ENCODE measurements around the gene MAML2. TPM values are rescaled to one million over a fixed set of nuclear protein-coding genes. Genes with fewer than 3 reads are reported as not detected.

Gene MAML2
- total RNA-seq, 1 experiment from 2014 or later: 2.7 TPM

DNA sequence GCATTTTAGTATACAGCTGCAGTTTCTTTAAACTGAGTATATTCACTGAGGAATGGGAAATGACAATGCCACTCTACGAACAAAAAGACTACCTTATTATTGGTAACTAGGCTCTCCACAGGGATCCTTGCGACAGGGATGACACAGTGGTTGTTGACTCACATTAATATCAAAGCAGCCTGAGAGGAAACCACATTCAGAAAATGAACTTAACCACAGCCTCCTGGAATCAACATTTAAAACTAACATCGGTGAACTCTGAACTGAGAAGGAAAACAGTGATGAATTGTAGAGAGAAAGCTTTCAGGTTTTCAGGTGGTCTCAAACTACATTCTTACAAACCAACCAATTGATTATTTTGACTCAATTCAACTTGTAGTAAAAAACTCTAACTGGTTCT is 328.8 kb downstream of the MAML2 start:
- Histone ChIP-seq H3K79me1 (ENCODE audit: insufficient read depth, low read depth, low read length, poor library complexity, severe bottlenecking) (no peaks in the 10 kb centered on the region), H3T11ph (ENCODE audit: low read length) (no peak overlapping the region), H4K20me1 (ENCODE audit: control insufficient read depth, insufficient read depth, insufficient read length) (no peaks in the 10 kb centered on the region), H2AFZ (ENCODE audit: low read length) (no peak overlapping the region), H2BK5ac (ENCODE audit: insufficient read length, low read length) (no peak overlapping the region), H3K4me1 (ENCODE audit: insufficient read depth, low read length) (peaks cover 17% of the 10 kb centered on the region; the same call in 1 of the 2 replicates), H4K5ac (ENCODE audit: insufficient read length, low read depth, low read length) (no peak overlapping the region), H3K79me2 (ENCODE audit: insufficient read depth, low read length) (no peaks in the 10 kb centered on the region), H3K9ac (ENCODE audit: extremely low read depth, insufficient read length, low read length) (no peak overlapping the region), H2BK15ac (ENCODE audit: low read depth, low read length) (no peak overlapping the region), H3K4me2 (ENCODE audit: insufficient read depth, insufficient read length, low read length) (no peak overlapping the region), H4K91ac (ENCODE audit: insufficient read length, low read depth, low read length) (no peak overlapping the region), H3K23ac (ENCODE audit: insufficient read length, low read depth, low read length) (no peak overlapping the region), H2BK12ac (ENCODE audit: insufficient read length, low read depth, low read length) (no peak overlapping the region), H4K8ac (replicated peaks; ENCODE audit: insufficient read length, low read depth, low read length) (no peak overlapping the region), H3K18ac (ENCODE audit: insufficient read length, low read depth, low read length) (no peak overlapping the region), H3K23me2 (ENCODE audit: insufficient read length, low read depth, low read length, poor library complexity, severe bottlenecking) (no peaks in the 10 kb centered on the region), H3K27me3 (ENCODE audit: insufficient read depth, low read length) (no peaks in the 10 kb centered on the region), H3K14ac (ENCODE audit: insufficient read depth, low read length) (no peak overlapping the region), H3K27ac (ENCODE audit: insufficient read length, low read depth, low read length) (no peak overlapping the region), H3K9me3 (ENCODE audit: control insufficient read depth, low read depth, low read length) (no peaks in the 10 kb centered on the region), H2BK120ac (ENCODE audit: low read depth, low read length, poor library complexity, severe bottlenecking) (no peak overlapping the region), H2AK5ac (ENCODE audit: insufficient read length, low read length) (no peak overlapping the region), H3K4ac (ENCODE audit: low read depth, low read length) (no peak overlapping the region), H2BK20ac (ENCODE audit: low read depth, low read length, poor library complexity, severe bottlenecking) (no peak overlapping the region), H3K56ac (ENCODE audit: insufficient read length, low read depth, low read length) (no peak overlapping the region)
- no CpG with 5 or more reads among the region's 3 CpGs for WGBS (ENCODE audit: extremely low coverage, insufficient read length, low lambda C conversion rate)
- Mint-ChIP-seq H3K27me3 (ENCODE audit: low read depth) (peaks cover 2% of the 10 kb centered on the region; the same call in 1 of the 2 replicates), H3K4me1 (peaks cover 28 to 34% of the 10 kb centered on the region in 2 experiments), H3K4me3 (no peak overlapping the region), H3K27ac (peak overlapping the region in 1 of 3 experiments; percentile 11; a peak in 1 of 7 replicates), H3K36me3 (ENCODE audit: insufficient read depth in 1 of 3, low read depth in 3 of 3) (no peaks in the 10 kb centered on the region), H3K9me3 (no peaks in the 10 kb centered on the region)
- TF ChIP-seq, protein P1, sequence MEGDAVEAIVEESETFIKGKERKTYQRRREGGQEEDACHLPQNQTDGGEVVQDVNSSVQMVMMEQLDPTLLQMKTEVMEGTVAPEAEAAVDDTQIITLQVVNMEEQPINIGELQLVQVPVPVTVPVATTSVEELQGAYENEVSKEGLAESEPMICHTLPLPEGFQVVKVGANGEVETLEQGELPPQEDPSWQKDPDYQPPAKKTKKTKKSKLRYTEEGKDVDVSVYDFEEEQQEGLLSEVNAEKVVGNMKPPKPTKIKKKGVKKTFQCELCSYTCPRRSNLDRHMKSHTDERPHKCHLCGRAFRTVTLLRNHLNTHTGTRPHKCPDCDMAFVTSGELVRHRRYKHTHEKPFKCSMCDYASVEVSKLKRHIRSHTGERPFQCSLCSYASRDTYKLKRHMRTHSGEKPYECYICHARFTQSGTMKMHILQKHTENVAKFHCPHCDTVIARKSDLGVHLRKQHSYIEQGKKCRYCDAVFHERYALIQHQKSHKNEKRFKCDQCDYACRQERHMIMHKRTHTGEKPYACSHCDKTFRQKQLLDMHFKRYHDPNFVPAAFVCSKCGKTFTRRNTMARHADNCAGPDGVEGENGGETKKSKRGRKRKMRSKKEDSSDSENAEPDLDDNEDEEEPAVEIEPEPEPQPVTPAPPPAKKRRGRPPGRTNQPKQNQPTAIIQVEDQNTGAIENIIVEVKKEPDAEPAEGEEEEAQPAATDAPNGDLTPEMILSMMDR (conservative IDR thresholded peaks at IDR 0.05): no peak
- DNase-seq: no peak
